ENCODE results near the gene AUTS2.

The AUTS2 gene

DNA sequence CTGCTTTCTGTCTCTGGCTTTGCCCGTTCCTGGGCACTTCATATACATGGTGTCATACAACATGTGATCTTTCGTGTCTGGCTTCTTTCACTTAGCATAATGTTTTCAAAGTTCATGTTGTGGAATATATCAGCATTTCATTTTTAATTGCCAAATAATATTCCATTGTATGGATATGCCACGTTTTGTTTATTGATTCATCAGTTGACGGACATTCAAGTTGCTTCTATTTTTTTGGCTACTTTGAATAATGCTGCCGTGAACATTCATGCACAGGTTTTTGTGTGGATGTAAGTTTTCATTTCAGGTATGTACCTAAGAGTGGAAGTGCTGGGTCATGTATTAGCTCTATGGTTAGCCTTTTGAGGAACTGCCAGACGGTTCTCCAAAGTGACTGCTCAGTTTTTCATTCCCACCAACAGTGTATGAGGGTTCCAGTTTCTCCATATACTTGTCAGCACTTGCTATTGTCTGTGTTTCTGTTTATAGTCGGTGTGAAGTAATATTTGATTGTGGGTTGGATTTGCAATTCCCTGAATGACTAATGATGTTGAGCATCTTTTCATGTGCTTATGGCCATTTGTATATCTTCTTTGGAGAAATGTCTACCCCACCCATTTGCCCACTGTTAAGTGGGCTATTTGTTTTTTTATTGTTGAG lies 1132.3 kb downstream of the AUTS2 start:
- Mint-ChIP-seq H3K36me3 (ENCODE audit: low read depth) (no peaks in the 10 kb centered on the region), H3K27me3 (ENCODE audit: low read depth) (no peaks in the 10 kb centered on the region), H3K4me3 (no peak overlapping the region), H3K27ac (no peak overlapping the region), H3K9me3 (peaks cover 7% of the 10 kb centered on the region), H3K4me1 (ENCODE audit: low read depth) (no peaks in the 10 kb centered on the region)
- no peak for DNase-seq (ENCODE audit: low spot score)

- H3K36me3 Mint-ChIP-seq (ENCODE audit: low read depth) = no peaks in the 10 kb centered on the region
- H3K4me1 Mint-ChIP-seq (ENCODE audit: low read depth) = no peaks in the 10 kb centered on the region
- DNase-seq (ENCODE audit: low spot score) = no peak
- H3K4me3 Mint-ChIP-seq = no peak overlapping the region
- peaks cover 7% of the 10 kb centered on the region for H3K9me3 Mint-ChIP-seq
- no peaks in the 10 kb centered on the region for H3K27me3 Mint-ChIP-seq (ENCODE audit: low read depth)
- H3K27ac Mint-ChIP-seq = no peak overlapping the region
These were observed 1134.8 kb downstream of the AUTS2 start for GRCh38 chr7:70733090-70733489.

DNA sequence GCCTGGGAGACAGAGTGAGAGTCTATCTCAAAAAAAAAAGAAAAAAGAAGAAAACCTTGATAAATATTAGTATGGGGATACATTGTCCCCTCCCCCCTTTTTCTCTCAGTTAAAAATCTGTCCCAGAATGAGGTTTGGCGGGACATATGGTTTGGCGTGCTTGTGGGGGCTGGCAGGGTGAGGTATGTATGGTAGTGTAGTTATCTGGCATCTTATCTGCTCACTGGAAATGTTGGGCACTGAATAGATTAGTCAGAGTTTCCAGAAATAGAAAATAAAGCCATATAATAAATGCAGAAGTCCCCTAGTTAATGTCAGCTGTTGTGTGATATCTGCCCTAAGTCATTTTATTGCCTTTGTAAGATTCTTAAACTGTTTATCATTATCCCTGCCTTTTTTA lies 1136.1 kb downstream of the AUTS2 start:
- Mint-ChIP-seq H3K4me1 (ENCODE audit: low read depth) (no peaks in the 10 kb centered on the region), H3K4me3 (no peak overlapping the region), H3K27ac (no peak overlapping the region), H3K36me3 (ENCODE audit: low read depth) (no peaks in the 10 kb centered on the region), H3K9me3 (peaks cover 7% of the 10 kb centered on the region), H3K27me3 (ENCODE audit: low read depth) (no peaks in the 10 kb centered on the region)
- DNase-seq (ENCODE audit: low spot score) = no peak

DNA sequence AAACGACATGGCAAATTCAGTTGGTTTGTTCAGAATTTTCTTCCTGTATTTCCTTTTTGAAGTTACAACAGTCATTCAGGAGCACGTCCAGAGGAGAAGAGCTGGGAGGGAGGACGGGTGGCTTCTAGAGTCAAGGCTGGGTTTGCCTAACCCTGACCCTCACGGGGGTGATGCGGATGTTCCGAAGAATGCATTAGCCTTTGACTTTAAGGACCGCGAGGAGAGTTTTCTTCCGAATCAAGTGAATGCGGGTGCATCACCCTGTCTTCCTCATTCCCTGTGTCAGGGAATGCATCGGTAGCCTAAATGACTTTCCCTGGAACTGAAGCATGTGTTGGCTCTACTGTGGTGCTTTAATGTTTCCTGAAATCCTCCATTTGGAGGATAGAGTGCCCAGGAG lies 1137.0 kb downstream of the AUTS2 start:
- no peak for DNase-seq (ENCODE audit: low spot score)
- H3K27ac Mint-ChIP-seq = no peak overlapping the region
- no peaks in the 10 kb centered on the region for H3K4me1 Mint-ChIP-seq (ENCODE audit: low read depth)
- H3K9me3 Mint-ChIP-seq = peaks cover 6% of the 10 kb centered on the region
- no peak overlapping the region for H3K4me3 Mint-ChIP-seq
- H3K36me3 Mint-ChIP-seq (ENCODE audit: low read depth) = no peaks in the 10 kb centered on the region
- H3K27me3 Mint-ChIP-seq (ENCODE audit: low read depth) = no peaks in the 10 kb centered on the region

DNA sequence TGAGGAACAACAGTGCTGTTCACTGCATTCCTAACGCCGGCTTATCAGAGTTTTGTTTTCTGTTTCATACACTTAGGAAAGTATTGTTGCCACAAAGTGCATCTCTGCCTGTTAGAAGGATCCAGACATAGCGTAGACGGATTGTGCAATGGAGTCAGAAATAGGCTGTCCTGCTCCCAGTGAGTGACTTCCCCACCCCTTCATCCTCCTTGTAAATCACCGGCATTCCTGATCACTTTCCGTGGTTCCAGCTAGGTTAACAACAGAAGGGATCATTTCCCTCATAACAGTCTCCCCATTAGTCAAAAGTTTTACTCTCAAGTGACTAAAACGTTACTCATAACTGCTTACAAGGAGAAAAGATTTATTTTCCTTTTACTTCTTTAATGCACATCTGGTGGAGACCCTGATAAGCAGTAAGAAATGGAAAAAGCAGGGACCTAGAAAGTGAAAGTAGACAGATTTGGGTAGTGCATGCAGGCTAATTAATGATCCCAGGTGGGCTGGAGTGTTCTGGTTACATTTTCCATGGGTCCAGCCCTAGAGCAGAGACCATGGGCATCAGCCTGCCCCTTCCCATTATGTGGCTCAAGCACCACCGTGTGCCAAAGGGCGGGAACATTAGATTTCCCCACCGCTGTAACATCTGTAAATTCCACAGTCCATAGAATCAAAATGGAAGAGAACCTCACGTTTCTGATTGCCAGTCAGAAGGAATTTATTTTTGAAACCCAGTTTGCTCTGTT lies 1138.6 kb downstream of the AUTS2 start:
- Mint-ChIP-seq H3K4me3 (no peak overlapping the region), H3K4me1 (ENCODE audit: low read depth) (no peaks in the 10 kb centered on the region), H3K27me3 (ENCODE audit: low read depth) (no peaks in the 10 kb centered on the region), H3K36me3 (ENCODE audit: low read depth) (no peaks in the 10 kb centered on the region), H3K9me3 (peaks cover 4% of the 10 kb centered on the region), H3K27ac (no peak overlapping the region)
- DNase-seq (ENCODE audit: low spot score) = no peak

GRCh38 chr7:70738151-70738885 lies 1140.0 kb downstream of the AUTS2 start:
- no peak for DNase-seq (ENCODE audit: low spot score)
- Mint-ChIP-seq H3K36me3 (ENCODE audit: low read depth) (no peaks in the 10 kb centered on the region), H3K27ac (no peak overlapping the region), H3K9me3 (no peaks in the 10 kb centered on the region), H3K27me3 (ENCODE audit: low read depth) (no peaks in the 10 kb centered on the region), H3K4me1 (ENCODE audit: low read depth) (no peaks in the 10 kb centered on the region), H3K4me3 (no peak overlapping the region)

GRCh38 chr7:70739646-70740210 lies 1141.5 kb downstream of the AUTS2 start:
- H3K4me1 Mint-ChIP-seq (ENCODE audit: low read depth) = no peaks in the 10 kb centered on the region
- H3K27ac Mint-ChIP-seq = no peak overlapping the region
- no peak for DNase-seq (ENCODE audit: low spot score)
- H3K4me3 Mint-ChIP-seq = no peak overlapping the region
- no peaks in the 10 kb centered on the region for H3K9me3 Mint-ChIP-seq
- no peaks in the 10 kb centered on the region for H3K36me3 Mint-ChIP-seq (ENCODE audit: low read depth)
- no peaks in the 10 kb centered on the region for H3K27me3 Mint-ChIP-seq (ENCODE audit: low read depth)

- Mint-ChIP-seq H3K36me3 (ENCODE audit: low read depth) (no peaks in the 10 kb centered on the region), H3K4me1 (ENCODE audit: low read depth) (no peaks in the 10 kb centered on the region), H3K4me3 (no peak overlapping the region), H3K27me3 (ENCODE audit: low read depth) (no peaks in the 10 kb centered on the region), H3K27ac (no peak overlapping the region), H3K9me3 (no peaks in the 10 kb centered on the region)
- DNase-seq (ENCODE audit: low spot score) = no peak
These were observed 1143.4 kb downstream of the AUTS2 start for GRCh38 chr7:70741666-70742065.

DNA sequence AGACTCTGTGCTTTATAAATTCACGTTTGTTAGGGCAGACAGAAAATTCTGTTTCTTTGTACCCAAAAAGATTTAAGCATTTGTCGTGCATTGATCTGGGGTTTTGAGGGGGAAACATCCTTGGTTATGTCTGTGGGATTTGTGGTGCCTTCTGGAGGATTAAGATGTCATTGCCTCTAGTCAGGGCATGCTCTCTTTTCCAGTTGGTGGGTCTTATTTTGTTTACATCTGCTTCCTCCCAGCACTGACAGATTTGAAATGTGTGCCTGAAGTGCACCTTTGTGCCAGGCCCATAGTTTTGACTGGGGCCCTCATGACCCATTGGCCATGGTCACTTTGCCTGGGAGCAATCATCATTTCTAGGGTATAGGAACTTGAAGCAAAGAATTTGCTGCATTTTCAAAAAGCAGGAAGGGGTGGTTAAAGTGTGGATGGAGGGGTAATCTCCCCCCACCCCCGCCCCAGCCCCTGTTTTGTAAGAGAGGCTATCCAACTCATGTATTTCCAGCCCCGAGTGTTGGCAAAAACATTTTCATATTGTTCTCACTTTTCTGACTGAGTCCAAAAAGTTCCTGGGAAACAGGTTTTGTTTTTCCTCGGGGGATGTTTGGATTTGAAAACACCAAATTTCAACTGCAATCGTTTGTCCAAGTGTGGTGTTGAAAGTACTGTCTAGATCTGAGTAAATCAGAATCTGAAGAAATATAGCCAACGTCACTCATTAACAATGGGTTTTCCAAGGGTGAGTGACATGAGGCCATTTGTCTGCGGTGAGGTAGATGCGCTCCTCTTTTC lies 1145.5 kb downstream of the AUTS2 start:
- Mint-ChIP-seq H3K9me3 (no peaks in the 10 kb centered on the region), H3K36me3 (ENCODE audit: low read depth) (no peaks in the 10 kb centered on the region), H3K27ac (no peak overlapping the region), H3K27me3 (ENCODE audit: low read depth) (no peaks in the 10 kb centered on the region), H3K4me1 (ENCODE audit: low read depth) (no peaks in the 10 kb centered on the region), H3K4me3 (no peak overlapping the region)
- no peak for DNase-seq (ENCODE audit: low spot score)

DNA sequence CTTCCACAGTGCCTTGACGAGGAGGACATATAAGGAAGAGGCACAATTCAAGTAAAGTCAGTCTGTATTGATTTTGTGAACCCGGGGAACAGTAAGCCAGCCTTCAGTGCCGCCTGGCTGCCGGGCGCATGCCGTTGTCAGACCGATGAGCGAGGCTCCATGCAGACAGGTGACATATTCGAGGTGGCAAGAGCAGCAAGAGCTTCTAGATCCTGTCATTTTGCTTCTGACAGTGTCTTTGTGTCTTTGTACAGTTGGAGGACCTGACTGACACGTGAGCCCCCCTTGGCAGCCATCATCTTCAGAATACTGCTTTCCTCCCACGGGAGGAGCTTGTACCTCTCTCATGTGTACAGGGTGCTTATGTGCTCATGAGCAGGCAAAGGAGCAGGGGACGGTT lies 1146.2 kb downstream of the AUTS2 start:
- Mint-ChIP-seq H3K36me3 (ENCODE audit: low read depth) (no peaks in the 10 kb centered on the region), H3K4me1 (ENCODE audit: low read depth) (no peaks in the 10 kb centered on the region), H3K4me3 (no peak overlapping the region), H3K27ac (no peak overlapping the region), H3K9me3 (no peaks in the 10 kb centered on the region), H3K27me3 (ENCODE audit: low read depth) (no peaks in the 10 kb centered on the region)
- DNase-seq (ENCODE audit: low spot score) = no peak

- H3K27me3 Mint-ChIP-seq (ENCODE audit: low read depth) = no peaks in the 10 kb centered on the region
- H3K4me3 Mint-ChIP-seq = no peak overlapping the region
- H3K36me3 Mint-ChIP-seq (ENCODE audit: low read depth) = no peaks in the 10 kb centered on the region
- H3K4me1 Mint-ChIP-seq (ENCODE audit: low read depth) = no peaks in the 10 kb centered on the region
- no peak for DNase-seq (ENCODE audit: low spot score)
- H3K9me3 Mint-ChIP-seq = no peaks in the 10 kb centered on the region
- no peak overlapping the region for H3K27ac Mint-ChIP-seq
These were observed 1151.6 kb downstream of the AUTS2 start for GRCh38 chr7:70749831-70750230.

DNA sequence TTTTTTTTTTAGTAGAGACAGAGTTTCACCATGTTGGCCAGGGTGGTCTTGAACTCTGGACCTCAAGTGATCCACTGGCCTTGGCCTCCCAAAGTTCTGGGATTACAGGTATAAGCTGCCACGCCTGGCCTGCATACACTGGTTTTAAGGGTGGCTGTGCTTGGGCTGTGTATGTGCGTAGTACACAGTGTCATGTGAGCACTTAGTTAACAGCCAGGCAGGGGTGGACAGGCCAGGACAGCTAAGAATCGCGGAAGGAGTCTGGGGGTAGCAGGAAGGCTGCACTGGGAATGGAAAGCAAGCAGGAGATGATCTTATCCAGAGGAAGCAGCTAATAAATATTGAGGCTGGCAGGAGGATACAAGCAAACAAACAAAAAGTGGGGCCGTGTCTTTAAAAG lies 1153.6 kb downstream of the AUTS2 start:
- no peaks in the 10 kb centered on the region for H3K36me3 Mint-ChIP-seq (ENCODE audit: low read depth)
- H3K4me3 Mint-ChIP-seq = no peak overlapping the region
- no peak overlapping the region for H3K27ac Mint-ChIP-seq
- no peaks in the 10 kb centered on the region for H3K27me3 Mint-ChIP-seq (ENCODE audit: low read depth)
- no peaks in the 10 kb centered on the region for H3K4me1 Mint-ChIP-seq (ENCODE audit: low read depth)
- no peak for DNase-seq (ENCODE audit: low spot score)
- H3K9me3 Mint-ChIP-seq = no peaks in the 10 kb centered on the region

GRCh38 chr7:70752794-70753241 lies 1154.5 kb downstream of the AUTS2 start:
- H3K27me3 Mint-ChIP-seq (ENCODE audit: low read depth) = no peaks in the 10 kb centered on the region
- H3K36me3 Mint-ChIP-seq (ENCODE audit: low read depth) = no peaks in the 10 kb centered on the region
- H3K9me3 Mint-ChIP-seq = no peaks in the 10 kb centered on the region
- H3K4me1 Mint-ChIP-seq (ENCODE audit: low read depth) = no peaks in the 10 kb centered on the region
- DNase-seq (ENCODE audit: low spot score) = no peak
- no peak overlapping the region for H3K4me3 Mint-ChIP-seq
- no peak overlapping the region for H3K27ac Mint-ChIP-seq

Measured in T-helper 2 cell treated with Interferon-gamma antibody and Interleukin-4, amounts not matched to agents 5 μg/mL and 100 μg/mL, for 36 hours (primary cell).